Keratinocyte (primary cell): ENCODE data around the gene SFXN4. TPM values are rescaled to one million over a fixed set of nuclear protein-coding genes. Genes with fewer than 3 reads are reported as not detected.

ENCODE experiments used
- DNase-seq: peaks from one replicate; pipeline ENCODE4 v3.0.0-alpha.2; 2011; ENCODE audit warnings: low read depth, missing footprints, low spot score
- FAIRE-seq: peaks from 2 replicates; lab custom pipeline; 2011; peaks lifted over from hg19 to GRCh38; lab: Jason Lieb, UNC
- H2AFZ ChIP-seq: 2 replicates; pipeline ENCODE4 v1.6.0; 2012; ENCODE audit warnings: low read length, control low read depth, inconsistent platforms; ENCODE audit not compliant: control insufficient read depth
- H3K27ac ChIP-seq: 2 replicates; pipeline ENCODE4 v1.5.1; 2011; ENCODE audit warnings: low read length; ENCODE audit not compliant: control insufficient read depth, insufficient read depth
- H3K27me3 ChIP-seq: 3 replicates; pipeline ENCODE4 v1.6.0; 2011; ENCODE audit warnings: low read length; ENCODE audit not compliant: control insufficient read depth, insufficient read depth; ENCODE audit errors: extremely low read depth
- H3K36me3 ChIP-seq, 2 experiments: 2 replicates in 1 of 2; 3 replicates in 1 of 2; pipeline ENCODE4 v1.5.1; 2011; ENCODE audit warnings: low read length in 2 of 2, mild to moderate bottlenecking in 1 of 2; ENCODE audit not compliant: control insufficient read depth in 2 of 2, insufficient read depth in 2 of 2; ENCODE audit errors: extremely low read depth in 1 of 2
- H3K4me1 ChIP-seq: 3 replicates; pipeline ENCODE4 v1.5.1; 2011; ENCODE audit warnings: low read length; ENCODE audit not compliant: control insufficient read depth, insufficient read depth; ENCODE audit errors: extremely low read depth
- H3K4me2 ChIP-seq: 3 replicates; pipeline ENCODE4 v1.6.0; 2011; ENCODE audit warnings: low read depth, low read length; ENCODE audit not compliant: control insufficient read depth, insufficient read depth; ENCODE audit errors: extremely low read depth
- H3K4me3 ChIP-seq, 3 experiments: fragments of 200-600 bp in 1 of 3; sonication (generic) in 1 of 3; 2 replicates in 2 of 3; 3 replicates in 1 of 3; pipeline ENCODE4 v1.5.1; 2011 to 2016; ENCODE audit warnings: low read length in 3 of 3, mild to moderate bottlenecking in 3 of 3, control low read depth in 2 of 3, inconsistent platforms in 1 of 3, low read depth in 1 of 3, mixed read lengths in 1 of 3, mixed run types in 1 of 3, moderate library complexity in 1 of 3; ENCODE audit not compliant: control insufficient read depth in 2 of 3, insufficient read depth in 2 of 3; ENCODE audit errors: extremely low read depth in 1 of 3
- H3K79me2 ChIP-seq: 2 replicates; pipeline ENCODE4 v1.6.0; 2012; ENCODE audit warnings: low read length; ENCODE audit not compliant: control insufficient read depth, insufficient read depth
- H3K9ac ChIP-seq: 3 replicates; pipeline ENCODE4 v1.6.0; 2011; ENCODE audit warnings: low read length; ENCODE audit not compliant: control insufficient read depth, insufficient read depth; ENCODE audit errors: extremely low read depth
- H3K9me1 ChIP-seq: 3 replicates; pipeline ENCODE4 v1.6.0; 2011; ENCODE audit warnings: low read length; ENCODE audit not compliant: control insufficient read depth, insufficient read depth; ENCODE audit errors: extremely low read depth
- H3K9me3 ChIP-seq: 2 replicates; pipeline ENCODE4 v1.5.1; 2012; ENCODE audit warnings: low read depth, low read length; ENCODE audit not compliant: control insufficient read depth
- H4K20me1 ChIP-seq: 3 replicates; pipeline ENCODE4 v1.6.0; 2011; ENCODE audit warnings: low read length; ENCODE audit not compliant: control insufficient read depth, insufficient read depth; ENCODE audit errors: extremely low read depth
- CTCF ChIP-seq, 3 experiments: IDR thresholded peaks in 1 of 3; conservative IDR thresholded peaks in 1 of 3; optimal IDR thresholded peaks in 1 of 3; 2 replicates in 2 of 3; 3 replicates in 1 of 3; pipeline versions ENCODE3 to v1.5.1; 2011; ENCODE audit warnings: low read length in 3 of 3, mild to moderate bottlenecking in 3 of 3, moderate library complexity in 2 of 3, control low read depth in 1 of 3, inconsistent platforms in 1 of 3; ENCODE audit not compliant: insufficient read depth in 2 of 3; ENCODE audit errors: extremely low read depth in 1 of 3
- EZH2 ChIP-seq: IDR thresholded peaks from one replicate; pipeline ENCODE4 v1.6.1; 2012; ENCODE audit warnings: inconsistent platforms, mild to moderate bottlenecking, low read length, moderate library complexity
- dilution Hi-C: fragments of 300-500 bp; cut with MboI; formaldehyde crosslinking; loops from one replicate; pipeline ENCODE4 v1.7.0; 2020; ENCODE audit warnings: low sequenced_read_pairs; ENCODE audit not compliant: extremely low pct_ligation_motif_present
- polyA plus RNA-seq, 5 experiments: library from polyadenylated mRNA; depleted of rRNA in 3 of 5; stranded (reverse) in 3 of 5; stranded (forward) in 1 of 5; unstranded in 1 of 5; fragments of >200 nt; gene quantifications; 1 replicate in 1 of 5; 2 replicates in 3 of 5; 3 replicates in 1 of 5; pipeline versions ENCODE4 v1.2.1 to v1.2.3, GENCODE V29; 2011 to 2012; ENCODE audit warnings: missing spikeins in 2 of 5, low read depth in 1 of 5, low replicate concordance in 1 of 5

Gene SFXN4
- polyA plus RNA-seq, 1 donor (not counting 4 experiments of a cell fraction or from before 2014, with no cell fraction given): 27.6 TPM

DNA sequence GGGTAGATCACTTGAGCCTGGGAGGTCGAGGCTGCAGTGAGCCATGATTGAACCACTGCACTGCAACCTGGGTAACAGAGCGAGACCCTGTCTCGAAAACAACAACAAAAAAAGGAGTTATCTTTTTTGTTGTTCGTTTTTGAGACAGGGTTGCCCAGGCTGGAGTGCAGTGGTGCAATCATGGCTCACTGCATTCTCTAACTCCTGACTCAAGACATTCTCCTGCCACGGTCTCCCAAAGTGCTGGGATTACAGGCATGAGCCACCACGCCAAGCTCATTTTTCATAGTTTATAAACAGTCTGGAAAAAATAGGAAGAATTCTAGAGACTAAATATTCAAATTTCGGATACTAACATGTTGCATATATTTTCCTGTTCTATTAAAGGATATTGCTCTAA lies 29.4 kb downstream of the SFXN4 start:
- Histone ChIP-seq H3K4me3 (no peak overlapping the region), H3K27ac (no peak overlapping the region), H3K9me1 (no peaks in the 10 kb centered on the region), H3K4me1 (no peaks in the 10 kb centered on the region), H3K36me3 (peaks cover 18 to 22% of the 10 kb centered on the region in 2 experiments), H3K9ac (no peak overlapping the region), H3K27me3 (no peaks in the 10 kb centered on the region), H2AFZ (no peak overlapping the region), H3K9me3 (no peaks in the 10 kb centered on the region), H4K20me1 (no peaks in the 10 kb centered on the region), H3K4me2 (no peak overlapping the region), H3K79me2 (no peaks in the 10 kb centered on the region)
- DNase-seq: no peak
- TF ChIP-seq CTCF (optimal IDR thresholded peaks at IDR 0.05 in 1 of 3, IDR thresholded peaks at IDR 0.05 in 1 of 3, conservative IDR thresholded peaks at IDR 0.05 in 1 of 3; ENCODE audit: extremely low read depth in 1 of 3, insufficient read depth in 2 of 3, low read length in 3 of 3) (no peak), EZH2 (no peak)
- FAIRE-seq: no peak
- dilution Hi-C loops: no loop called here

DNA sequence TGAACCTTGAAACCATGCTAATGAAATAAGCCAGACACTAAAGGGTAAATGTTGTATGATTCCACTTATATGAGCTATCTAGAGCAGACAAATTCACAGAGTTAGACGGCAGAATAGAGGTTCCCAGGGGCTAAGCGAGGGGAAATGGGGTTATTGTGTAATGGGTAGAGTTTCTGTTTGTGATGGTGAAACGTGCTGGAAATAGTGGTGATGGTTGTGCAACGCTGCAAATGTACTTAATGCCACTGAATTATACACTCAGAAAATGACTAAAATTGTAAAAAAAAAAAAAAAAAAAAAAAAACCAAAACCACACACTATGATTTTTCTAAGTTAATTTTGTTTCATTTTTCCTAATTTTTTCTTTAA lies 30.0 kb downstream of the SFXN4 start:
- no peaks in the 10 kb centered on the region for H3K4me1 ChIP-seq
- no peaks in the 10 kb centered on the region for H3K9me1 ChIP-seq
- no peak overlapping the region for H3K27ac ChIP-seq
- H3K36me3 ChIP-seq: peaks cover 18 to 23% of the 10 kb centered on the region in 2 experiments
- H3K9ac ChIP-seq: no peak overlapping the region
- H3K9me3 ChIP-seq: no peaks in the 10 kb centered on the region
- DNase-seq (no peak), FAIRE-seq (no peak)
- H3K27me3 ChIP-seq: no peaks in the 10 kb centered on the region
- H4K20me1 ChIP-seq: no peaks in the 10 kb centered on the region
- H2AFZ ChIP-seq: no peak overlapping the region
- dilution Hi-C loops: no loop called here
- no peaks in the 10 kb centered on the region for H3K79me2 ChIP-seq
- no peak overlapping the region for H3K4me2 ChIP-seq
- no peak overlapping the region for H3K4me3 ChIP-seq
- no peak for TF ChIP-seq EZH2
- TF ChIP-seq CTCF (optimal IDR thresholded peaks at IDR 0.05 in 1 of 3, IDR thresholded peaks at IDR 0.05 in 1 of 3, conservative IDR thresholded peaks at IDR 0.05 in 1 of 3; ENCODE audit: extremely low read depth in 1 of 3, insufficient read depth in 2 of 3, low read length in 3 of 3): no peak
